Neural cell (in vitro differentiated cells): ENCODE measurements around the gene ERP27. TPM values are rescaled to one million over a fixed set of nuclear protein-coding genes. Genes with fewer than 3 reads are reported as not detected.
A peak's percentile ranks its signal among the peaks of the same experiment; 100 is the strongest.

Experiments used
- H2AFZ ChIP-seq: fragments of 200-600, 300-800 bp; sonication (generic), shearing (Covaris generic); 2 replicates; pipeline ENCODE4 v1.6.0; 2014; ENCODE audit warnings: low read depth, mild to moderate bottlenecking, antibody characterized with exemption, low read length, moderate library complexity
- H3F3A ChIP-seq: fragments of 200-600 bp; shearing (Covaris generic); 2 replicates; pipeline ENCODE4 v1.6.1; 2016; ENCODE audit warnings: mild to moderate bottlenecking, moderate library complexity, mixed read lengths, antibody characterized with exemption, low read length; ENCODE audit not compliant: insufficient read depth, poor library complexity, severe bottlenecking
- H3K27ac ChIP-seq: fragments of 200-600, 300-800 bp; sonication (generic), shearing (Covaris generic); 2 replicates; pipeline ENCODE4 v1.5.1; 2014; ENCODE audit warnings: mild to moderate bottlenecking, low read length, moderate library complexity
- H3K27me3 ChIP-seq: fragments of 300-800, 200-600 bp; sonication (generic), shearing (Covaris generic); 2 replicates; pipeline ENCODE4 v1.6.0; 2014; ENCODE audit warnings: mild to moderate bottlenecking, low read depth, low read length, moderate library complexity; ENCODE audit not compliant: insufficient read depth
- H3K36me3 ChIP-seq: fragments of 300-800, 200-600 bp; sonication (generic), shearing (Covaris generic); 2 replicates; pipeline ENCODE4 v1.5.1; 2014; ENCODE audit warnings: mild to moderate bottlenecking, antibody characterized with exemption, low read length, moderate library complexity; ENCODE audit not compliant: insufficient read depth
- H3K4me2 ChIP-seq: fragments of 300-800, 200-600 bp; sonication (generic), shearing (Covaris generic); 2 replicates; pipeline ENCODE4 v1.6.0; 2014; ENCODE audit warnings: mild to moderate bottlenecking, low read length
- H3K4me3 ChIP-seq: fragments of 300-800, 200-600 bp; sonication (generic), shearing (Covaris generic); 2 replicates; pipeline ENCODE4 v1.5.1; 2014; ENCODE audit warnings: mild to moderate bottlenecking, low read length, moderate library complexity
- H3K79me2 ChIP-seq: fragments of 200-600 bp; shearing (Covaris generic); replicated peaks from 2 replicates; pipeline ENCODE4 v1.6.0; 2014; ENCODE audit warnings: mild to moderate bottlenecking, low read length, moderate library complexity; ENCODE audit not compliant: insufficient read depth
- H3K9ac ChIP-seq: fragments of 300-800, 200-600 bp; sonication (generic), shearing (Covaris generic); 2 replicates; pipeline ENCODE4 v1.6.1; 2016; ENCODE audit warnings: mild to moderate bottlenecking, low read length, mixed read lengths
- H3K9me2 ChIP-seq: fragments of 200-600 bp; shearing (Covaris generic); 2 replicates; pipeline ENCODE4 v1.6.1; 2016; ENCODE audit warnings: mild to moderate bottlenecking, low read length, mixed read lengths; ENCODE audit not compliant: insufficient read depth
- H3K9me3 ChIP-seq: fragments of 200-600, 300-800 bp; sonication (generic), shearing (Covaris generic); 2 replicates; pipeline ENCODE4 v1.6.1; 2016; ENCODE audit warnings: mild to moderate bottlenecking, mixed run types, low read length, moderate library complexity, mixed read lengths
- H4K20me1 ChIP-seq: fragments of 200-600 bp; shearing (Covaris generic); 2 replicates; pipeline ENCODE4 v1.6.1; 2016; ENCODE audit warnings: mild to moderate bottlenecking, mixed run types; ENCODE audit not compliant: insufficient read depth
- CTCF ChIP-seq: fragments of 450-650 bp; IDR thresholded peaks from 2 replicates; pipeline ENCODE4 v1.5.1; 2014; ENCODE audit warnings: antibody characterized with exemption, mild to moderate bottlenecking, moderate library complexity; ENCODE audit not compliant: poor library complexity, severe bottlenecking
- EP300 ChIP-seq: fragments of 450-650 bp; conservative IDR thresholded peaks from 2 replicates; pipeline ENCODE4 v1.6.1; 2014; ENCODE audit warnings: antibody characterized with exemption, mild to moderate bottlenecking, moderate library complexity; ENCODE audit not compliant: poor library complexity, severe bottlenecking
- EZH2 ChIP-seq: fragments of 200-600, 300-800 bp; shearing (Covaris generic), sonication (generic); IDR thresholded peaks from 2 replicates; pipeline ENCODE4 v1.6.1; 2014; ENCODE audit warnings: antibody characterized with exemption, low read length, borderline replicate concordance, mild to moderate bottlenecking; ENCODE audit not compliant: insufficient read depth, poor library complexity, severe bottlenecking
- MXI1 ChIP-seq: fragments of 450-650 bp; conservative IDR thresholded peaks from 2 replicates; pipeline ENCODE4 v1.6.1; 2014; ENCODE audit warnings: antibody characterized with exemption, mild to moderate bottlenecking; ENCODE audit not compliant: poor library complexity, severe bottlenecking
- POLR2AphosphoS5 ChIP-seq: IDR thresholded peaks from 2 replicates; pipeline ENCODE4 v1.6.1; 2012
- RAD21 ChIP-seq: fragments of 450-650 bp; conservative IDR thresholded peaks from 2 replicates; pipeline ENCODE4 v1.6.1; 2014; ENCODE audit warnings: antibody characterized with exemption, mild to moderate bottlenecking, moderate library complexity
- REST ChIP-seq: IDR thresholded peaks from 2 replicates; pipeline ENCODE4 v1.6.1; 2012; ENCODE audit warnings: borderline replicate concordance
- SMC3 ChIP-seq: fragments of 450-650 bp; conservative IDR thresholded peaks from 2 replicates; pipeline ENCODE4 v1.6.1; 2014; ENCODE audit warnings: antibody characterized with exemption, mild to moderate bottlenecking, moderate library complexity; ENCODE audit not compliant: poor library complexity
- TAF1 ChIP-seq: IDR thresholded peaks from 2 replicates; pipeline ENCODE4 v1.6.1; 2012; ENCODE audit warnings: low read depth
- polyA plus RNA-seq: library from polyadenylated mRNA; depleted of rRNA; stranded (reverse); fragments of >200 nt; gene quantifications from 2 replicates; pipeline ENCODE4 v1.2.3, GENCODE V29; 2014

Gene ERP27
- polyA plus RNA-seq, 1 donor from 2014 or later, result not detected

- H3K27me3 ChIP-seq, result no peaks in the 10 kb centered on the region
- no peak overlapping the region for H3K4me3 ChIP-seq
- no peaks in the 10 kb centered on the region for H3K9me3 ChIP-seq
- H3K9ac ChIP-seq, result no peak overlapping the region
- H4K20me1 ChIP-seq, result no peaks in the 10 kb centered on the region
- no peaks in the 10 kb centered on the region for H3K79me2 ChIP-seq
- H3F3A ChIP-seq, result no peaks in the 10 kb centered on the region
- no peaks in the 10 kb centered on the region for H3K36me3 ChIP-seq
- H3K27ac ChIP-seq, result no peak overlapping the region
- no peak for TF ChIP-seq TAF1
- TF ChIP-seq CTCF, result no peak
- TF ChIP-seq RAD21, result no peak
- no peak for TF ChIP-seq POLR2AphosphoS5
- no peak for TF ChIP-seq REST
- no peak for TF ChIP-seq SMC3
- TF ChIP-seq EZH2, result no peak
- TF ChIP-seq MXI1, result no peak
- TF ChIP-seq EP300, result no peak
- H3K4me2 ChIP-seq, result no peak overlapping the region
- H3K9me2 ChIP-seq, result no peaks in the 10 kb centered on the region
- no peak overlapping the region for H2AFZ ChIP-seq
Measured at GRCh38 chr12:14957551-14958168, 19.3 kb upstream of the ERP27 start.

- H3K9ac ChIP-seq, result no peak overlapping the region
- no peaks in the 10 kb centered on the region for H4K20me1 ChIP-seq
- H3K9me3 ChIP-seq, result no peaks in the 10 kb centered on the region
- H3K4me2 ChIP-seq, result no peak overlapping the region
- no peak for TF ChIP-seq SMC3
- TF ChIP-seq EZH2, result no peak
- no peak for TF ChIP-seq MXI1
- TF ChIP-seq EP300, result no peak
- TF ChIP-seq TAF1, result no peak
- no peaks in the 10 kb centered on the region for H3K9me2 ChIP-seq
- H3K4me3 ChIP-seq, result no peak overlapping the region
- H3K36me3 ChIP-seq, result no peaks in the 10 kb centered on the region
- H2AFZ ChIP-seq, result no peak overlapping the region
- H3K27me3 ChIP-seq, result no peaks in the 10 kb centered on the region
- peak overlapping the region; percentile 9 for H3K27ac ChIP-seq
- H3F3A ChIP-seq, result no peaks in the 10 kb centered on the region
- H3K79me2 ChIP-seq, result no peaks in the 10 kb centered on the region
Measured at GRCh38 chr12:14956905-14957304, 18.6 kb upstream of the ERP27 start.
